Rectal smooth muscle tissue (tissue), 1 donor: ENCODE results near the gene FGF3.
"Not testable (repeated sequence)": the region's sequence is repeated elsewhere in the genome, so short reads cannot be mapped to it uniquely, and the experiment has no call there.

Source experiments
- H3K27ac ChIP-seq: one replicate; pipeline ENCODE4 v1.7.0; 2013; ENCODE audit warnings: low read depth, low read length, inconsistent platforms
- H3K27me3 ChIP-seq: one replicate; pipeline ENCODE4 v1.7.0; 2013; ENCODE audit warnings: low read length; ENCODE audit not compliant: control insufficient read depth, insufficient read depth
- H3K36me3 ChIP-seq: one replicate; pipeline ENCODE4 v1.7.0; 2013; ENCODE audit warnings: low read length; ENCODE audit not compliant: control insufficient read depth, insufficient read depth
- H3K4me1 ChIP-seq: one replicate; pipeline ENCODE4 v1.7.0; 2013; ENCODE audit warnings: low read length; ENCODE audit not compliant: control insufficient read depth, insufficient read depth
- H3K4me3 ChIP-seq: one replicate; pipeline ENCODE4 v1.7.0; 2013; ENCODE audit warnings: low read length
- H3K9ac ChIP-seq: one replicate; pipeline ENCODE4 v1.7.0; 2013; ENCODE audit warnings: low read length

Gene FGF3

DNA sequence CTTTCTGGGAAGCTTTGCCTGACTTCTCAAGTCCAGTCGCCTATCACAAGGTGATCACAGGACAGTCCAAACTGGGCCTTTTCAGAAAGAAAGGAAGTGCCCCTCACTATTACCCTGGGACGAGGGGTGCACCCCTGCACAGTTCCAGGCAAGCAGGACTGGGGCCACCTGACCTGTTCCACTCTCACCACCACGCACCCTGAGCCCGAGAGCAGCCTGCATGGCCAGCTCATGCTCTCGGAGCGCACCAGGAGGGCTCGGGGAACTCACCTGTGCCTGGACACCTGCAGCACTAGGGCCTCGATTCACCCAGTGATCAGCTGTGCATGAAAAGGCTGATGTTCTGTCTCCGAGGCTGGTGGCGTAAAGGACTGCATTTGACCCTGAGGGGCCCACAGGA lies 31.3 kb downstream of the FGF3 start:
- Histone ChIP-seq H3K36me3 (no peaks in the 10 kb centered on the region), H3K27ac (no peak overlapping the region), H3K4me3 (no peak overlapping the region), H3K9ac (no peak overlapping the region), H3K27me3 (no peaks in the 10 kb centered on the region), H3K4me1 (peaks cover 11% of the 10 kb centered on the region)

DNA sequence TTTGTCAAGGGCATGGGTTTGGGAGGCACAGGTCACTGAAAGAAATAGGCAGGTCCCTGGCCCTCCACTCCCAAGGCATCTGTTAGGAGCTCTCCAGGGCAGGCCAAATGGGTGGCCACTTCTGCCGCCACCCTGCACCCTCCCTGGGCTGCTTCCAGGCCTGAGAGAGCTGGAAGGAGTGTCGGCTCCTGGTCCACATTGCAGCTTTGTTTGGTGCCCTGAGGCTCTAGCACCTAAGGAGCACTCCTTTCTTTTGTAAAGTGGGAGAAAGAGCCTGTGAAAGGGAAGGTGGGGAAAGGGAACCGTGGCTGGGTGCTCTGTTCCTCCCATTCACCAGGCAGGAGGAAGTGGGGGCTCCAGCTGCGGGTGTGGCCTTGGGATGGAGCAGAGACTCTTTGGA lies 31.8 kb downstream of the FGF3 start:
- H3K4me1 ChIP-seq = peaks cover 11% of the 10 kb centered on the region
- H3K36me3 ChIP-seq = no peaks in the 10 kb centered on the region
- H3K9ac ChIP-seq = no peak overlapping the region
- H3K27ac ChIP-seq = no peak overlapping the region
- H3K4me3 ChIP-seq = no peak overlapping the region
- H3K27me3 ChIP-seq = no peaks in the 10 kb centered on the region

DNA sequence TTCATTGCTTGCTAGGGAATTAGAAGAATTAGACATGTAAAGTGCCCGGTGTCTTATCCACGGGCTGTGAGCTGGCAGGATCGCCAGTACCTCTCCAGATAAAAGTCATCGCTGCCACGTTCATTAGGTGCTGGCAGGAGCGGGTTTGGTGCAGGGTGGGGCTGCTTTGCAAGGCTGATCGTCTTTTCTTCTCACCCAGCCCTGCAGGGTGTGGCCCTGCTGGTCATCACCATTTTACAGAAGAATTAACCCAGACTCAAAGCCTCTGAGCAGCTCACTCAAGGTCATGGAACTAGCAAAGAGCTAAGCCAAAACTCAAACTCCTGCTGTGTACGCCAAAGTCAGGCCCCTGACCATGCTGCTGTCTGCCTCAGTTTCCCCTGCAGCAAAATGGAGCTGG lies 38.0 kb downstream of the FGF3 start:
- Histone ChIP-seq H3K27me3 (peaks cover 7% of the 10 kb centered on the region), H3K27ac (no peak overlapping the region), H3K4me1 (no peaks in the 10 kb centered on the region), H3K4me3 (no peak overlapping the region), H3K9ac (no peak overlapping the region), H3K36me3 (no peaks in the 10 kb centered on the region)

- Histone ChIP-seq H3K27ac (no peak overlapping the region), H3K4me3 (no peak overlapping the region), H3K36me3 (no peaks in the 10 kb centered on the region), H3K4me1 (no peaks in the 10 kb centered on the region), H3K9ac (no peak overlapping the region), H3K27me3 (peaks cover 22% of the 10 kb centered on the region)
Observed at GRCh38 chr11:69778373-69778772, 40.8 kb downstream of the FGF3 start.

DNA sequence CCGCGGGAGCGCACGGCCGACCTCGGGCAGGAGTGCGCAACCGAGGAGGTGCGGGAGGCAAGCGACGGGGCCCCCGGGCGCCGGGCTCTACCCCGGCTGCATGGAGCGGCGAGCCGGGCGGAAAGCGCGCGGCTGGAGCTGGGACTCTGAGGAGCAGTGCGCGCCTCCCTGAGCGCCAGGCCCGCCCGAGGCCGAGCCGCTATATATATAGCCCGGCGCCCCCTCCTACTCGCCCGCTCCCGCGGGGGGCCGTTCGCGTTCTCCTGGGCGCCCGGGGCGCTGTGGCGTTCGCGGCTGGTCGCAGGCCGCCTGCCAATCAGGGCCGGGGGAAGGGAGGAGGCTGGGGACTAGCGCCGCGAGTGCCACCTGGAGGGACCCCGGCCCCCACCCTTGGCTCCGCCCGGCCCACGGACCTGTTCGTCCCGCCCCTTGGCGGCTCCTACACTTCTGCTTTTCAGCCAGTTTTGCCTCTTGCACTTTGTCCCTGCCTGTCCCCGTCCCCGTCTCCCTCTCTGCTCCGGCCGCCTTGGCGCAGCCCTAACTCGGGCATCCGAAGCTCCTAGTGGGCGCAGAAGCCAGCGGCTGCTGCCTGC lies 44.0 kb downstream of the FGF3 start, which contains the start of gene FGF4:
Gene FGF4, minus strand, starts transcription at position 179 of the 593 bp plus-strand sequence. CDS start 257 bp downstream, outside the sequence.
- Histone ChIP-seq H3K4me1 (no peaks in the 10 kb centered on the region), H3K9ac (no peak within 1 kb of the TSS), H3K27me3 (peaks cover 23% of the 10 kb centered on the region), H3K27ac (no peak within 1 kb of the TSS), H3K36me3 (no peaks in the 10 kb centered on the region), H3K4me3 (no peak within 1 kb of the TSS)

DNA sequence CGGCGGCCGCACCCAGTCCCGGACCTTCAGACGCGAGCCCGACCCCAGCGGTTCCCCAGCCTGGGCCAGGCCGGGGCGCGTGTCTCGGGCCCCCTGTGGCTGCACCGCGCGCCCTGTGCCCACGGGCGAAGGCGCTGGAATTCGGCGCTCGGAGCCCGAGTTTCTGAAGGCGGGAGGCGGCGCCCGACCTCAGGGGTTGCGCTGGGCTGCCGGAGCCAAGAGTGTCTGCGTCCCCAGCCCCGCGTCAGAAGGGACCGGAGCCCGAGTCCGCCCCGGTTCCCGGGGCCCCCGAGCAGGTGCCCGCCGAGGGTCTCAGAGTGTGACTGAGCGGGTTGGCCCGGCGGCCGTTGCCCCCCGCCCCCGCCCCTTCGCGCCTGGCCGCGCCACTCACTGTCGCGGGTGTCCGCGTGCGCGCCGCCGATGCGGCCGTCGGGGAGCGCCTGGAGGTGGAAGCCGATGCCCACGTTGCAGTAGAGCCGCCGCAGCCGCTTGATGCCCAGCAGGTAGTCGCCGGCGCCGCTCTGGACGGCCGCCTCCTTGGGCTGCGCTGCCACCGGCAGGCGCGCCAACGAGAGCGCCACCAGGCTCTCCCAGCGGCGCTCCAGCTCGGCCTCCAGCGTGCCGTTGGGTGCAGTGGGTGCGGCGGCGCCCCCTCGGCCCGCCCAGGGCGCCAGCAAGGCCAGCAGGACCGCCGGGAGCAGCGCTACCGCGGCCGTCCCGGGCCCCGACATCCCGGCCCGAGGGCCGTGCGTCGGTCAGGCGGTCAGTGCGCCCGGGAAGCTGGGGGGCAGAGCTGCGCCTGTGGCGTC lies 44.7 kb downstream of the FGF3 start:
- H3K36me3 ChIP-seq = no peaks in the 10 kb centered on the region
- no peaks in the 10 kb centered on the region for H3K4me1 ChIP-seq
- H3K9ac ChIP-seq = no peak overlapping the region
- no peak overlapping the region for H3K27ac ChIP-seq
- H3K4me3 ChIP-seq = no peak overlapping the region
- H3K27me3 ChIP-seq = peaks cover 23% of the 10 kb centered on the region

DNA sequence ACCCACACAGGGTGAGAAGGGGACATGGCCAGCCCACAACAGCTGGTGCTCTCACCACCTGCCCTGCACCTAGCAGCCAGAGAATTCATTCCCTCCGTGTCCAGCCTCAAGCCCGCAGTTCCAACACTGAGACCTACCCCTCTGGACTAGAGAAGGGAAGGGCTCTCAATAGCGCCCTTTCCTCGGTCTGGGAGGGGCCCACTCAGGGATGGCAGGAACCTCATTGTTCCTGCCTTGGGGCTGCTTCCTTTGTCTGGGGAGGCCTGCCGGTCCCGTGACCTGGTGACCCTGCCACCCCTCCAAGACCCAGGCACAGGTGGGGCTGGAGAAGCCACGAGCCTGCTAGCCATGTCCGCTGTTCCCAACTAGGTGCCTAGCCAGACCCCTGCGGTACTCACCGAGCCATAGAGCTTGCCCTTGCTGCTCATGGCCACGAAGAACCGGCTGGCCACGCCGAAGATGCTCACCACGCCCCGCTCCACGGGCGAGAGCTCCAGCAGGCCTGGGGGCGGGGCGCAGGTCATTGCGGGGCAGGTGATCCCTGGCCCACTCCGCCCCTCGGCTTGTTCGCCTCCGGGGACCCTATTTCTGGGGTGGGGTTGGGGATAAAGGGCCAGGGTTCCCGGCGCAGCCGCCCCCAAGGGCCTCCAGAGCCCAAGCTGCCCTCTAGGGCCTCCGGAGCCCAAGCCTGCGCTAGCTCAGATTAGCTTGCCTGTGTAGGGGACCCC lies 45.4 kb downstream of the FGF3 start:
- H3K27ac ChIP-seq = no peak overlapping the region
- no peak overlapping the region for H3K4me3 ChIP-seq
- H3K9ac ChIP-seq = no peak overlapping the region
- H3K27me3 ChIP-seq = peaks cover 23% of the 10 kb centered on the region
- H3K4me1 ChIP-seq = no peaks in the 10 kb centered on the region
- H3K36me3 ChIP-seq = no peaks in the 10 kb centered on the region

GRCh38 chr11:69771466-69771865 lies 47.8 kb downstream of the FGF3 start:
- Histone ChIP-seq H3K27ac (no peak overlapping the region), H3K4me1 (no peaks in the 10 kb centered on the region), H3K9ac (no peak overlapping the region), H3K4me3 (no peak overlapping the region), H3K27me3 (peaks cover 18% of the 10 kb centered on the region), H3K36me3 (no peaks in the 10 kb centered on the region)

GRCh38 chr11:69770540-69770939 lies 48.7 kb downstream of the FGF3 start:
- peaks cover 10% of the 10 kb centered on the region for H3K27me3 ChIP-seq
- H3K4me3 ChIP-seq = no peak overlapping the region
- H3K9ac ChIP-seq = no peak overlapping the region
- no peak overlapping the region for H3K27ac ChIP-seq
- H3K36me3 ChIP-seq = no peaks in the 10 kb centered on the region
- H3K4me1 ChIP-seq = no peaks in the 10 kb centered on the region

GRCh38 chr11:69765498-69765995 lies 53.7 kb downstream of the FGF3 start:
- Histone ChIP-seq H3K27ac (no peak overlapping the region), H3K27me3 (no peaks in the 10 kb centered on the region)

GRCh38 chr11:69764918-69765317 lies 54.3 kb downstream of the FGF3 start:
- H3K4me1 ChIP-seq, H3K27me3 ChIP-seq, H3K9ac ChIP-seq: not testable (repeated sequence)

More at GRCh38 chr11:69765498-69765995, 53.7 kb downstream of the FGF3 start:
- H3K4me3 ChIP-seq = no peak overlapping the region
- H3K9ac ChIP-seq = no peak overlapping the region
- no peaks in the 10 kb centered on the region for H3K36me3 ChIP-seq
- no peaks in the 10 kb centered on the region for H3K4me1 ChIP-seq

DNA sequence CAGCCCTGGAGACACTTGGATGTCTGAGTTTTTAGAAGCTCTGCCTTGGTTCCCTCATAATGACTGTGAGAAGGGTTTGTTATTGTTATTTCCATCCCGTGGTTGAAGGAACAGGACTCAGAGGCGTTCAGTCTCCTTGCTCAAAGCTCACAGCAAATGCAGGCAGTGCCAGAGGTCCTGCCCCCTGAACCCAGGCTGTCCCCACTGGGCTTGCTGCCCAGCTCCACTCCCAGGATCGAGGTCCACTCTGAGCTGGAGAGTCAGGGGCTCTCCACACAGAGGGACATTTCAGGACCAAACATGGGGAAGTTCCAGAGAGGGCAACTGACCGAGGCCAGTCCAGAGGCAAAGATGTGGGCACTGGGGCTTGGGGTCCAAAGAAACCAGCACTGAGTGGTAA lies 58.9 kb downstream of the FGF3 start:
- Histone ChIP-seq H3K9ac (no peak overlapping the region), H3K36me3 (no peaks in the 10 kb centered on the region), H3K4me1 (no peaks in the 10 kb centered on the region), H3K27ac (no peak overlapping the region), H3K27me3 (no peaks in the 10 kb centered on the region), H3K4me3 (no peak overlapping the region)

More at GRCh38 chr11:69764918-69765317, 54.3 kb downstream of the FGF3 start:
- H3K36me3 ChIP-seq, H3K4me3 ChIP-seq, H3K27ac ChIP-seq: not testable (repeated sequence)
